K562 (cell line): ENCODE data around the gene GPNMB. TPM values are rescaled to one million over a fixed set of nuclear protein-coding genes. Genes with fewer than 3 reads are reported as not detected.

Source experiments
- ATAC-seq: fragments of 200-7000 bp; cut with Tn5 transposase; 3 replicates; pipeline ENCODE4 v1.9.1; 2020; ENCODE audit warnings: moderate library complexity
- BruUV-seq: library from RNA; stranded (reverse); fragments of 400-500 nt; replicated peaks from 2 replicates; lab custom pipeline; 2021; lab: Mats Ljungman, UMichigan
- CTCF ChIA-PET: fragments of 300-600 bp; formaldehyde crosslinking; extraction: SDS; loops from one replicate; lab custom pipeline; 2021; ENCODE audit warnings: low intra/inter-chr PET ratio; lab: Yijun Ruan, JAX
- POLR2A ChIA-PET: fragments of 300-600, 350-650 bp; sonication (Branson Sonifier 250); formaldehyde crosslinking; extraction: SDS; loops from one replicate; lab custom pipeline; 2021; ENCODE audit warnings: antibody characterized with exemption, inconsistent platforms; lab: Yijun Ruan, JAX
- DNase-seq, 4 experiments: peaks; one replicate each; pipeline versions ENCODE4 v3.0.0 to v3.0.0-alpha.2; 2011 to 2018; ENCODE audit warnings: low spot score in 3 of 4, mixed read lengths in 3 of 4; ENCODE audit errors: extremely low read depth in 1 of 4
- FAIRE-seq: peaks from 2 replicates; lab custom pipeline; 2011; peaks lifted over from hg19 to GRCh38; lab: Jason Lieb, UNC
- H2AFZ ChIP-seq: 2 replicates; pipeline ENCODE4 v1.6.0; 2011; ENCODE audit warnings: low read depth, low read length, control low read depth, inconsistent platforms
- H3K27ac ChIP-seq: fragments of 200-600 bp; 3 replicates; pipeline ENCODE4 v1.8.0; 2011; ENCODE audit warnings: low read depth, mild to moderate bottlenecking, control low read depth, inconsistent platforms, low read length, moderate library complexity, mixed read lengths; ENCODE audit errors: extremely low read depth
- H3K27me3 ChIP-seq, 2 experiments: fragments of 300-600 bp in 1 of 2; 2 replicates in 1 of 2; 3 replicates in 1 of 2; pipeline versions ENCODE4 v1.6.0 to v1.8.0; 2011; ENCODE audit warnings: inconsistent platforms in 2 of 2, low read length in 2 of 2, mild to moderate bottlenecking in 1 of 2, mixed read lengths in 1 of 2, moderate library complexity in 1 of 2; ENCODE audit not compliant: control insufficient read depth in 2 of 2, insufficient read depth in 2 of 2
- H3K36me3 ChIP-seq: fragments of 300-600 bp; 3 replicates; pipeline ENCODE4 v1.8.0; 2011; ENCODE audit warnings: mild to moderate bottlenecking, low read length, inconsistent platforms; ENCODE audit not compliant: control insufficient read depth, insufficient read depth
- H3K4me1 ChIP-seq, 2 experiments: fragments of 200-600 bp in 1 of 2; replicated peaks in 1 of 2; 2 replicates in 1 of 2; 3 replicates in 1 of 2; pipeline versions ENCODE4 v1.5.1 to v1.8.0; 2011; ENCODE audit warnings: inconsistent platforms in 2 of 2, low read length in 2 of 2, mild to moderate bottlenecking in 1 of 2, mixed read lengths in 1 of 2, moderate library complexity in 1 of 2; ENCODE audit not compliant: control insufficient read depth in 2 of 2, insufficient read depth in 2 of 2
- H3K4me2 ChIP-seq: 2 replicates; pipeline ENCODE4 v1.6.1; 2011; ENCODE audit warnings: low read length, control low read depth, inconsistent platforms, mixed read lengths; ENCODE audit not compliant: insufficient read depth
- H3K4me3 ChIP-seq: fragments of 200-600 bp; sonication (generic), shearing (Covaris generic); 2 replicates; pipeline ENCODE4 v1.5.1; 2016; ENCODE audit warnings: control low read depth, inconsistent platforms
- H3K79me2 ChIP-seq: fragments of 200-600 bp; 3 replicates; pipeline ENCODE4 v1.8.0; 2011; ENCODE audit warnings: low read length, inconsistent platforms; ENCODE audit not compliant: control insufficient read depth, insufficient read depth
- H3K9ac ChIP-seq, 2 experiments: 2 replicates each; pipeline versions ENCODE4 v1.6.0 to v1.6.1; 2011; ENCODE audit warnings: low read depth in 2 of 2, low read length in 2 of 2, control low read depth in 1 of 2, inconsistent platforms in 1 of 2, mild to moderate bottlenecking in 1 of 2, mixed read lengths in 1 of 2; ENCODE audit not compliant: insufficient read depth in 1 of 2
- H3K9me1 ChIP-seq: one replicate; pipeline ENCODE4 v1.6.0; 2011; ENCODE audit warnings: inconsistent platforms, mild to moderate bottlenecking, low read length, moderate library complexity; ENCODE audit not compliant: control insufficient read depth, insufficient read depth
- H3K9me3 ChIP-seq: replicated peaks from 2 replicates; pipeline ENCODE4 v1.5.1; 2011; ENCODE audit warnings: low read depth, low read length, inconsistent platforms; ENCODE audit not compliant: control insufficient read depth, insufficient read depth
- H4K20me1 ChIP-seq: replicated peaks from 2 replicates; pipeline ENCODE4 v1.6.1; 2011; ENCODE audit warnings: low read length, inconsistent platforms, mixed read lengths; ENCODE audit not compliant: control insufficient read depth, insufficient read depth
- CSDE1 ChIP-seq, 2 experiments: fragments of 450-650 bp; IDR thresholded peaks; 2 replicates each; pipeline ENCODE4 v1.6.1; 2016; ENCODE audit warnings: mild to moderate bottlenecking in 1 of 2
- EP400 ChIP-seq: fragments of 450-650 bp; IDR thresholded peaks from 2 replicates; pipeline ENCODE4 v1.6.1; 2017; ENCODE audit warnings: antibody characterized with exemption, mild to moderate bottlenecking, moderate library complexity
- MED1 ChIP-seq: sonication (generic); formaldehyde crosslinking; IDR thresholded peaks from 2 replicates; pipeline ENCODE4 v1.8.1; 2023; ENCODE audit warnings: missing genetic modification reagents, borderline replicate concordance
- SETDB1 ChIP-seq: IDR thresholded peaks from one replicate; pipeline ENCODE4 v1.6.1; 2012; ENCODE audit warnings: low read length, control low read depth, inconsistent platforms
- STAT5A ChIP-seq: IDR thresholded peaks from 2 replicates; pipeline ENCODE4 v1.6.1; 2012; ENCODE audit warnings: low read length, inconsistent platforms, borderline replicate concordance
- THRA ChIP-seq: fragments of 450-650 bp; IDR thresholded peaks from 2 replicates; pipeline ENCODE4 v1.6.1; 2017; ENCODE audit warnings: mild to moderate bottlenecking, moderate library complexity
- ZNF146 ChIP-seq: IDR thresholded peaks from one replicate; pipeline ENCODE4 v1.6.1; 2018; ENCODE audit warnings: missing compliant biosample characterization; ENCODE audit not compliant: unreplicated experiment
- WGBS: fragments of 100-300 bp; shearing (Covaris generic); methylation state at CpG from one replicate; pipeline ENCODE4 v1.1.6; 2016; ENCODE audit warnings: low coverage, mixed read lengths; ENCODE audit not compliant: insufficient coverage; ENCODE audit errors: missing lambda C conversion rate; 5-methylcytosine and 5-hydroxymethylcytosine counted together
- in situ Hi-C: fragments of 300-500 bp; cut with MboI; formaldehyde crosslinking; loops from 4 replicates; pipeline ENCODE4 v1.15.0; 2018; ENCODE audit warnings: inconsistent platforms, mixed read lengths
- intact Hi-C: fragments of 100-400 bp; cut with micrococcal nuclease; formaldehyde crosslinking; loops from 2 replicates; pipeline ENCODE4 v1.14.2; 2022
- polyA plus RNA-seq, 8 experiments: library from polyadenylated mRNA; depleted of rRNA in 4 of 8; stranded (reverse) in 5 of 8; unstranded in 3 of 8; fragments of >200 nt; fragmentation: Nextera tagmentation in 2 of 8; fragmentation: Illumina TruSeq in 1 of 8; extraction: Ambion mirVana in 2 of 8; extraction: Trizol in 1 of 8; gene quantifications; 2 replicates each; pipeline versions ENCODE4 v1.2.1 to v1.2.3, GENCODE V29; 2011 to 2014; ENCODE audit warnings: inconsistent platforms in 1 of 8, missing spikeins in 1 of 8
- total RNA-seq, 7 experiments: library from RNA; depleted of rRNA in 6 of 7; stranded (reverse); fragments of >200 nt in 6 of 7; fragmentation: Illumina TruSeq in 2 of 7; extraction: Trizol in 2 of 7; gene quantifications; 2 replicates each; pipeline versions ENCODE4 v1.2.1 to v1.2.3, GENCODE V29; 2011 to 2021; ENCODE audit warnings: low replicate concordance in 1 of 7

Gene GPNMB
- total and polyA plus RNA-seq, 9 of the 15 experiments (the other 6 are each of a cell fraction or from before 2014, with no cell fraction given) = 0.15 to 0.72 (median 0.33) TPM

- ChIA-PET CTCF (no interaction called here), POLR2A (interaction anchor here (1.3 kb wide), 1 partner anchor 13 kb away, joined by 5 read pairs; no protein-coding TSS in a partner anchor)
- 38% methylated on average over 5 of the region's 5 CpGs for WGBS
- Histone ChIP-seq H3K27ac (no peak overlapping the region), H4K20me1 (no peaks in the 10 kb centered on the region), H3K79me2 (no peaks in the 10 kb centered on the region), H3K9ac (0 out of 4 replicates have a peak overlapping the region, but pooled peaks of 1 of the 2 experiments have one; percentile 6), H3K27me3 (no peaks in the 10 kb centered on the region), H3K4me3 (no peak overlapping the region), H3K9me1 (no peaks in the 10 kb centered on the region), H3K36me3 (no peaks in the 10 kb centered on the region), H3K4me2 (no peak overlapping the region), H2AFZ (peak overlapping the region; percentile 5; the same call in 1 of the 2 replicates), H3K9me3 (no peaks in the 10 kb centered on the region), H3K4me1 (peaks cover 3 to 12% of the 10 kb centered on the region in 2 experiments; a peak in 4 of 5 replicates)
- no peak for ATAC-seq
- FAIRE-seq = no peak
- TF ChIP-seq EP400 = no peak
- TF ChIP-seq SETDB1 = no peak
- TF ChIP-seq ZNF146 (CRISPR knock-in tag) = no peak
- no peak for TF ChIP-seq STAT5A
- TF ChIP-seq MED1 (CRISPR knock-in tag) = no peak
- no peak for TF ChIP-seq CSDE1 (IDR thresholded peaks at IDR 0.05)
- no peak for TF ChIP-seq THRA
- DNase-seq = no peak
- in situ Hi-C loops (no loop called here), intact Hi-C loops (no loop called here)
- BruUV-seq = no TSS peak
Measured at GRCh38 chr7:23239698-23240097, 6.9 kb upstream of the GPNMB start.
